Measurements from ENCODE around the gene INPP4B.

INPP4B gene

DNA sequence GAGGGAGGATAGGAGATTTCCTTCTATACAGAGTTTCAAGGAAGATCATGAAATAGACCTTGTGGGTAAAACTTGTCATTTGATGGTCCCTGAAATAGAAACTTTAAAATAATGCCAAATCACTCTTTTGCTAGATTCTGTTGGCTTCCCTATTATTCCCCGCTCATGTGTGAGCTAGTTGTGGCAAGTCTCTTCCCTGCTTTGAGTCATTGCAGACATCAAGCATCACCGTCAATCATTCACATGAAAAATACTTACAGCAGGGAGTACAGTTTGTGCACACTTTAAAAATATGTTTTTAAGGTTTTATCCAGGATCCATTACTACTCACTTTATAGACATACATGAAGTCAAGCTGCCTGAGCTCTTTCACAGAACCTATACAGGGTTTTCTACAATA is 35.2 kb upstream of the INPP4B start:
- Mint-ChIP-seq H3K4me1 (no peaks in the 10 kb centered on the region), H3K27ac (no peak overlapping the region), H3K36me3 (ENCODE audit: low read depth) (no peaks in the 10 kb centered on the region), H3K9me3 (peaks cover 12% of the 10 kb centered on the region), H3K27me3 (ENCODE audit: low read depth) (no peaks in the 10 kb centered on the region), H3K4me3 (no peak overlapping the region)
- TF ChIP-seq CTCF (IDR thresholded peaks at IDR 0.05; ENCODE audit: unreplicated experiment in 3 of 3): no peak

DNA sequence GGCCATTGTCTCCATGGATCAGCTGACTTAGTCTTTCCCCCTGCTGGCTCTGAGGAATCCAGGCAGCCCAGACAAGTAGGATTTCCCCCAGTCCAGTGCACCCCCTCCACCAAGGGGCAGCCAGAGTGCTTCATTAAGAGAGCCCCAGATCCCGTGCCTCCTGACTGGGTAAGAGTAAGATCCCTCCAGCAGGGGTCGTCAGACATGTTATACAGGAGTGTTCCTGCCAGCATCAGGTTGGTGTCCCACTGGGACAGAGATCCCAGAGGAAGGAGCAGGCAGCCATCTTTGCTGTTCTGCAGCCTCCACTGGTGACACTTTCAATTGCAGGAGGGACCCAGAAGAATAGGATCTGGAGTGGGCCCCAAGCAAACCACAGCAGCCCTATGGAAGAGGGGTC is 29.0 kb upstream of the INPP4B start:
- H3K27me3 Mint-ChIP-seq (ENCODE audit: low read depth): no peaks in the 10 kb centered on the region
- no peaks in the 10 kb centered on the region for H3K36me3 Mint-ChIP-seq (ENCODE audit: low read depth)
- H3K4me1 Mint-ChIP-seq: no peaks in the 10 kb centered on the region
- no peak overlapping the region for H3K27ac Mint-ChIP-seq
- TF ChIP-seq CTCF (IDR thresholded peaks at IDR 0.05; ENCODE audit: unreplicated experiment in 3 of 3): no peak
- no peak overlapping the region for H3K4me3 Mint-ChIP-seq
- peaks cover 26% of the 10 kb centered on the region for H3K9me3 Mint-ChIP-seq

GRCh38 chr4:142874684-142875083 is 28.6 kb upstream of the INPP4B start:
- Mint-ChIP-seq H3K27ac (no peak overlapping the region), H3K4me3 (no peak overlapping the region), H3K9me3 (peaks cover 29% of the 10 kb centered on the region), H3K27me3 (ENCODE audit: low read depth) (no peaks in the 10 kb centered on the region), H3K4me1 (no peaks in the 10 kb centered on the region), H3K36me3 (ENCODE audit: low read depth) (no peaks in the 10 kb centered on the region)
- no peak for TF ChIP-seq CTCF (IDR thresholded peaks at IDR 0.05; ENCODE audit: unreplicated experiment in 3 of 3)

DNA sequence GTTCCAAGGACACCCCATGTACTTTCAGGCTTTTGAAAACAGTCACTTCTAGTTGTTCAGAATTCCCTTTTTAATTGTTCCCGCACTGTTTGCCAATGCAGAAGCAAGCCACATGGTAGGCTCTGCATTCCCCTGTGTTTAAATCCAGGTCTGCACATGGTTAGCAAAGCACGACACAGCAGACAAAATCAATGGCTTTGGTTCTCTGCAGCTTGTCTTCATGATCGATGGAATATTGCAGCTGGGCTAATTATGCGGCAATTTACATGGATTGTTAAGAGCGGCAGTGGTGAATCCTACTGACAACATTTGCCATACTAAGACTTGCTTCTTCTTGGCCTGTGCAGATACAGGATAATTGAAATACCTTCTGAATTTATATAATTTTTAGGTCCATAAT is 20.6 kb upstream of the INPP4B start:
- H3K36me3 Mint-ChIP-seq (ENCODE audit: low read depth): no peaks in the 10 kb centered on the region
- no peak overlapping the region for H3K4me3 Mint-ChIP-seq
- H3K27ac Mint-ChIP-seq: no peak overlapping the region
- no peak for TF ChIP-seq CTCF (IDR thresholded peaks at IDR 0.05; ENCODE audit: unreplicated experiment in 3 of 3)
- no peaks in the 10 kb centered on the region for H3K4me1 Mint-ChIP-seq
- H3K9me3 Mint-ChIP-seq: peaks cover 11% of the 10 kb centered on the region
- H3K27me3 Mint-ChIP-seq (ENCODE audit: low read depth): no peaks in the 10 kb centered on the region

- no peak for TF ChIP-seq CTCF (IDR thresholded peaks at IDR 0.05; ENCODE audit: unreplicated experiment in 3 of 3)
- H3K27ac Mint-ChIP-seq: no peak overlapping the region
- H3K9me3 Mint-ChIP-seq: peaks cover 2% of the 10 kb centered on the region
- no peaks in the 10 kb centered on the region for H3K36me3 Mint-ChIP-seq (ENCODE audit: low read depth)
- H3K4me1 Mint-ChIP-seq: no peaks in the 10 kb centered on the region
- H3K4me3 Mint-ChIP-seq: no peak overlapping the region
- H3K27me3 Mint-ChIP-seq (ENCODE audit: low read depth): no peaks in the 10 kb centered on the region
Observed at GRCh38 chr4:142861351-142861750, 15.2 kb upstream of the INPP4B start.

GRCh38 chr4:142858965-142859364 is 12.9 kb upstream of the INPP4B start:
- Mint-ChIP-seq H3K27ac (no peak overlapping the region), H3K9me3 (no peaks in the 10 kb centered on the region), H3K4me1 (no peaks in the 10 kb centered on the region), H3K4me3 (no peak overlapping the region), H3K36me3 (ENCODE audit: low read depth) (no peaks in the 10 kb centered on the region), H3K27me3 (ENCODE audit: low read depth) (no peaks in the 10 kb centered on the region)
- TF ChIP-seq CTCF (IDR thresholded peaks at IDR 0.05; ENCODE audit: unreplicated experiment in 3 of 3): no peak

Data from nephron (organoid).